DMS114 treated with DMSO at 0.1 percent for 48 hours (cell line): ENCODE results near the gene NFKBIZ.
A peak's percentile ranks its signal among the peaks of the same experiment; 100 is the strongest.

Experiments used
- DNase-seq: peaks from one replicate; lab custom pipeline; 2025; ENCODE audit not compliant: unreplicated experiment; lab: John Stamatoyannopoulos, UW

NFKBIZ gene, protein sequence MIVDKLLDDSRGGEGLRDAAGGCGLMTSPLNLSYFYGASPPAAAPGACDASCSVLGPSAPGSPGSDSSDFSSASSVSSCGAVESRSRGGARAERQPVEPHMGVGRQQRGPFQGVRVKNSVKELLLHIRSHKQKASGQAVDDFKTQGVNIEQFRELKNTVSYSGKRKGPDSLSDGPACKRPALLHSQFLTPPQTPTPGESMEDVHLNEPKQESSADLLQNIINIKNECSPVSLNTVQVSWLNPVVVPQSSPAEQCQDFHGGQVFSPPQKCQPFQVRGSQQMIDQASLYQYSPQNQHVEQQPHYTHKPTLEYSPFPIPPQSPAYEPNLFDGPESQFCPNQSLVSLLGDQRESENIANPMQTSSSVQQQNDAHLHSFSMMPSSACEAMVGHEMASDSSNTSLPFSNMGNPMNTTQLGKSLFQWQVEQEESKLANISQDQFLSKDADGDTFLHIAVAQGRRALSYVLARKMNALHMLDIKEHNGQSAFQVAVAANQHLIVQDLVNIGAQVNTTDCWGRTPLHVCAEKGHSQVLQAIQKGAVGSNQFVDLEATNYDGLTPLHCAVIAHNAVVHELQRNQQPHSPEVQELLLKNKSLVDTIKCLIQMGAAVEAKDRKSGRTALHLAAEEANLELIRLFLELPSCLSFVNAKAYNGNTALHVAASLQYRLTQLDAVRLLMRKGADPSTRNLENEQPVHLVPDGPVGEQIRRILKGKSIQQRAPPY

DNA sequence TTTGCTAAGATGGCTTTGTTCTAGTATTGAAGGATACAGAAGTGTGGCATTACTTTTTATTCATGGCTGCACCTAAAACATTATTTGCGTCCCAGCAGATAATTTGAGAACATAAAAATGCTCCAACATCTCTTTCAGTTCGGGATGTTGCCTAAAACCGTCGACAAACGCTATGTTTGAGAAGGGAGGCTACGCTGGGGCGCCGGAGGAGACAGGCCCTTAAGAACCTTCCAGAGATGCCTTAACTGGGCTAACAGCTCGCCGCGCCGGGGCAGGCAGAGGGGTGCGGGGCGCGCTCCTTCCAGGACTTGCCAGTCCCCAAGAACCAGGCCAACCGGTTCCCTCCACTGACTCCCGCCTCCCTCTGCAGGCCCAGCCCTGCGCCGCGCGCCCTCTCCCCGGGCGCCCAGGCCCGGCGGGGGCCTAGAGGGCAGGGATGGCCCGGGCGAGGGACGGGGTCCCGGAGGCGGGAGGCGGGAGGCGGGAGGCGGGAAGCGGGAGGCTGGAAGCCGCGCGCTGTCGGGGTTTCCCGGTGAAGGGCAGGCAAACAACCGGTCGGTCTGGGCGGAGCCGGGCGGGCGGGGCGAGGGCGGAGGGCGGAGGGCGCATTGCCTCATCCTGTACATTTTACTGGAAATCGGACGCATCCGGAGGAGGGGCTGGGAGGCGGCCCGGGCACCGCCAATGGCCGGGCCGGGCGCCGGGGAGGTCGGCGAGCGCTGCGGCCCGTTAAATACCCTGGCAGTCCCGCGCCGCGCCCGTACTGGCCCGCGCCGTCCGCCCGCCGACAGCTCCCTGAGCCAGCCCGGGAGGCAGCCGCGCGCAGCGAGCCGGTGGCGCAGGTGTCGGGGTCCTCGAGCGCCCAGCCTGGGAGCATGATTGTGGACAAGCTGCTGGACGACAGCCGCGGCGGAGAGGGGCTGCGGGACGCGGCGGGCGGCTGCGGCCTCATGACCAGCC lies at the start of gene NFKBIZ:
TSS of gene NFKBIZ (plus strand) at position 761 of the 960 bp plus-strand sequence. CDS start at position 876, 115 bp downstream.
- peak; percentile 72 for DNase-seq

DNA sequence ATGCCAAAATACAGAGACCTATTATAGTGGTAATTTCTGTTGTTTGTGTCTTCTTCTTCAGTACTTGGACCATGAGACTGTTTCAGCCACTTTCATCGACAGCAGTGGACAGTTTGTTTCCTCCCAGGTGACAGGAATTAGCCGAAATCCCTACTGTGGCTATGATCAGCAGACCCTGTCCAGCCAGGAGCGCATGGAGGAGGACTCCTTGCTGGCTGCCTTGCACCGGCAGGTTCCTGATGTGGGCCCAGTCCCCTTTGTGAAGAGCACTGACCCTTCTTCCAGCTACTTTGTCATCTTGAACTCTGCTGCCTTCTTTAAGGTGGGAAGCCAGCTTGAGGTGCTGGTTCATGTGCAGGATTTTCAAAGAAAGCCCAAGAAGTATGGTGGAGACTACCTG lies 48.1 kb upstream of the NFKBIZ start:
- DNase-seq = no peak

DNA sequence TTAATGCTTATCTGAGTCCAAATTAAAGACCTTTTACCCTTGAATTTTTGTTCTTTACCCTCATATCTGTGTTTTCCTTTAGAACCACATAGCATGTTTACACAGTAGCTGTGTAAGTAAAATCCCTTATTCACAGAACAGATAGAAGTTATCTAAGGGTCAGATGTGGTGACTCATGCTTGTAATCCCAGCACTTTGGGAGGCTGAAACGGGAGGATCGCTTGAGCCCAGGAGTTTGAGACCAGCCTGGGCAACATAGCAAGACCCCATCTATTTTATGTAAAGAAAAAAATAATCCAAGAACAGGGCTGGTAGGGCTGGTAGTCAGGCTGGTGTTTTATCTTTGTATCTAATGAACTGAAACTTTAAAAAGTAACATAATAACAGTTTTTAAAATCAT lies 47.1 kb upstream of the NFKBIZ start:
- DNase-seq = no peak

DNA sequence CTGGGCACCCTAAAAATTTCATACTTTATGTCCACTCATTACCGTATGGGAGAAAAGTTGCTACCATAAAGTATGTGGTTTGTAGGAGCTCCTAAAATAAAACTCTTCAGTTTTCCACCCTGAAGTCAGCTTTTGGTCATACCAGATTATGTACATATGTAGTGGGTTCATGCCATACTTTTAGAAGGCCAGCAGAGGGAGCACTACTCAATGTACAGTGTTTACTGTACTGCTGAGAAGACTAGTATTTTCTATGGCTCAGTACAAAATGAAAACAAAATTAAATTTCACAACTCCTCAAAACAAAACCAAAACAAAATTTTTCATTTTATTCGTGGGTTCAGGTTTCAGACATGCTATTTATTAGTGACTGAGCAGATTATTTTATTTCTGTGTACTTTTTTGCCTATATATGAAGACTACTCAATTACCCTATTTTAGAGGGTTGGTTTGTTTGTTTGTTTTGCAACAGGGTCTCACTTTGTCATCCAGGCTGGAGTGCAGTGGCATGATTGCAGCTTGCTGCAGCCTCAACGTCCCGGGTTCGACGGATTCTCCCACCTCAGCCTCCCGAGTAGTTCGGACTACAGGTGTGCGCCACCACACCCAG lies 46.0 kb upstream of the NFKBIZ start:
- DNase-seq = peak; percentile 68

DNA sequence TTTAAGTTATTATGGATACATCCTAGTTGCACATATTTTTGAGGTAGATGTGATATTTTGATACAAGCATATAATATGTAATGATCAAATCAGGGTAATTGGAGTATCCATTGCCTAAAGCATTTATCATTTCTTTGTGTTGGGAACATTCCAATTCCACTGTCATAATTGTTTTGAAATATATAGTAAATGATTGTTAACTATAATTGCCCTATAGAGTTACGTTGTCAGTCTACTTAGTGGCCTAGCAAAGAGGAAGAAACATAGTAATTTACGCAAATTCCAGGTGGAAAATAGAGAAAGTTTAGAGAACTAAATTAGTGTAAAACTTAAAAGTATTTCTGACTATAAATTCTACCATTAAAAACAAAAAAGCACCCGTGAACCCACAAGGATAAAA lies 45.4 kb upstream of the NFKBIZ start:
- no peak for DNase-seq

DNA sequence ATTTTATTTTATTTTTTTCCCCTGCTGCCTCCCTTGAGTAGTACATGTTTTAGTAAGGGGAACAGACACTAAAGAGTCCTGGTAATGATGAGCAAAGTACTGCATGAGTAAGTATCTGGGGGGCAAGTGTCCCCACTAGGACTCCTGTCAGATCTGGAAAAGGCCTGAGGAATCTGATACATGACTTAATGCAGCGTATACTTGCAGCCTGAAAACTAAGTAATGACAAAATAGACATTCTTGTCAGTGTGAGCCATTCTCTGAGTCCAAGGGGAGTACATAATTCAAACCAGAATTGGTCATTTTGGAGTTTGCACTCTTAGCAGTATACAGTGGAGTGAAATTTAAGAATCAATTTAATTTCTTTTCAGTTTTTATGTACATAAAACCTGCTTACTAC lies 42.8 kb upstream of the NFKBIZ start:
- no peak for DNase-seq

DNA sequence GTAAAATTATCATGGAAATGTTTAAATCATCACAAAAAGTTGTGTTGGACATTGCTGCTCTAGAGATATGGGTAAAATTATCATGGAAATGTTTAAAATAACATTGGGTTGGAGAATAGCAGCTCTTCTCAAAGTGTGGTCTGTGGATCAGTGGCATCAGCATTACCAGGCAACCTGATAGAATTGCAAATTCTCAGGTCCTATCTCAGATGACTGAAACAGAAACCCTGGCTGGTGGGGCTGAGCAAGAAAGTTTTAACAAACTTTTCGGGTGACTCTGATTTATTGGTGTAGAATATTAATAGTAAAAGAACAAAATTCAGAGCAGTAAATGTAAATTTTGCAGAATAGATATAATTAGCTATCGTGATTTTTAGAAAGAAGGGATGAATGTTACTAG lies 41.4 kb upstream of the NFKBIZ start:
- no peak for DNase-seq

DNA sequence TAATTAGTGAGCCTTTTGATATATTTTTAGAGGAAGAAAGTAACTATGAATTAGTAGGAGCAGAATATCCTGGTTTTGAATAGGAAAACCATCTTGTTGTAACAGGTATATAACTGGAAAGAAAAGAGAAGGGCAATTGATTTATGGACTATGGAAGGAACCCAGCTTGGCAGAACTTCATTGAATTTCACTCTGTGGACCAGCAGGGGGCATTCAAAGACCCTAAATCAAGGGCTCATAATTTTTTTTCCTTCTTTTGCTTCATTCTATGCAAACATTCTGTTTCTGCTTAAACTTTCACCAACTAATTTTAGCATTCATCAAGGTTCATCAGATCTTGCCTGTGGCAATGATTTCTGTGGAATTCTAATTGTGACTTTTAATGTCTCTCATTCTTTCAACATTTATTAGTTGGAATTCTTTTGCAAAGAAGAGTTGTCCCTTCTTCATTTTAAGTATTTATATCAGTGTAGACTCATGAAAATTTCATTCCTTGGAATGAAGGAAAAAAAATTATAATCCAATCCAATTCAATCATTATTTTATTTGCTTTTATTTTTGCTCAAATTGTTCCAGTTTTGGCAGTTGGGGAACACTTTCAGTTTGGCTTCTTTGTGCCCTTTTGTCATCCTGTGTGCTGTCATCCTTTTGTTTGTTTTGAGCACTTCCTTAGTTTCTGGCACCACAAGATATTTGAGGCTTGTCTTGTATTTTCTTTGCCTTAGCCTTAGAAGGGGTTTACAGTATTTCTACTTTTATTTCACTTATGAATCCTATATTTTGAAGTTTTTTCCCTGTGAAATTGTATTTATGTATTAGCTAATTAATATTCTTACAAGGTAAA lies 39.9 kb upstream of the NFKBIZ start:
- DNase-seq = peak; percentile 49

DNA sequence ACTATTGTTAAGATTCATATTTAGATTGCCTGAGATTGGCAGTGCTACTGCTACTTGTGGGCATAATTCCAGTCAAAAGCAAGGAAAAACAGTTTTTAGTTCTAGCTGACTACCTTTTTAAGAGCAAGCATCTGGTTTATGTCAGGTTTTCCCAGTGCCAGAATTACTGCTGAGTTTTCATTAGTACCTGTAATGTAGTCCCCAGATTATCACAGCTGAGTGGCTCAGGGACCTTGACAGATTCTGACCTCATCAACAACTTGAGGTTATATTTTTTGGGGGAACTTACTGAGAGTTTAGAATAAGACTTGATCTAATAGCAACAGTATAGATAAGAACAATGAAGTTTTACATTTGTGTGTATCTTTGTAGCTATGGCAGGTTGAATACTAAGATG lies 39.3 kb upstream of the NFKBIZ start:
- no peak for DNase-seq

DNA sequence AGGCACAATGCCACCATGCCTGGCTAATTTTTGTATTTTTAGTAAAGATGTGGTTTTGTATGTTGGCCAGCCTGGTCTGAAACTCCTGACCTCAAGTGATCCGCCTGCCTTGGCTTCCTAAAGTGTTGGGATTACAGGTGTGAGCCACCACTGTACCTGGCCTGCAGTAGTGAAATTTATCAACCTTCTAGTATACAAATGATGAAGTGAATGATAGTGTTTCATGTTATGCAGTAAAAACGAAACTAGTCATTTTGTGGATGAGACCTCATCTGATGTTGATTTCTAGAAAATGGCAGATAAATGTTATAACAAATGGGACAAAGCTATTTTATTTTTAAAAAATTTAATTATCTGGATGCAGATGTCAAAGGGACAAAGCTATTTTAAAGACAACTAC lies 37.4 kb upstream of the NFKBIZ start:
- DNase-seq = no peak

DNA sequence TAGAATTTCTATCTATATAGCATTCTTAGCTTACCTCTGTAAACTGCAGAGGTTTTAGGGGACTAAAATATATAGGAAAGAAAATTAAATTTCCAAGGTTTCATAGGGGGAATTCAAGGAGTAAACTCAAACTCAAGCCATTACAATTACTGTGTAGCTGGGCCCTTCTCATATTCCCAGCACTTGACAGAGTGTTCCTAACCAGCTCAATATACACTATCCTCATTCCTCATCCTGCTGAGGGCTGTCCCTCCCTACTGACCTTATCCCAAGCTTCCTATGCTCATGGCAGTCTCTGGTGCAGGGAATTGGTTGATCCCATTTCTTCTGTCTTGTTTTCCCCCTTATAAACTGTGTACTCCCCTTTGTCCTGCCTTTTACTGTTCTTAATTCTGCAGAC lies 36.4 kb upstream of the NFKBIZ start:
- no peak for DNase-seq

DNA sequence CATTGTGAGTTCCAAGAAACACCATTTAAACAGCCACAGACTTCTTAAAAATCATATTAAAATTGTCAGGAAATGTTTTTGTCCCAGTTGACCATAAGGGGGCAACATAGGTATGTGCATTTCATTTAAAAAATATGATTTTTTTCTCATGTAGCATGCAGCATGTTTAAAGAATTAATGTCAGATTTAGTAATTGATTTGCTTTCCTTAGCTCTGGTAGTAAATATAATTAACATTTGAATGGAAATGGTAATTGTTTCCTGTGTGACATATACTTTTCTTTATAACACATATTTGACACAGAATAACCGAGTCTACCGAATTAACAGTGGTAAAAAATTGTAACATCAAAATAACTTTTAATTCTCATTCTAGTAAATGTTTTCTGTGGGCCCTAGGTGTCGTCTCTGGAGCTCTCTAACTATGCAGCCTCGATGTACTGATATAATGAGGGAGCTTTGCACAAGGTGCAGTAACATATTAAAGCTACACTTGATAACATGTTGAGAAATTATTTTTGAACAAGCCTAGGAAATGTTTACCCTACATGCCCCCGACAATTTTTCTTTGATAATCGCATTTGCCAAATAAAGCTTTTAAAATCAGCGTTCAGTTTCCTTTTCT lies 35.4 kb upstream of the NFKBIZ start:
- no peak for DNase-seq

DNA sequence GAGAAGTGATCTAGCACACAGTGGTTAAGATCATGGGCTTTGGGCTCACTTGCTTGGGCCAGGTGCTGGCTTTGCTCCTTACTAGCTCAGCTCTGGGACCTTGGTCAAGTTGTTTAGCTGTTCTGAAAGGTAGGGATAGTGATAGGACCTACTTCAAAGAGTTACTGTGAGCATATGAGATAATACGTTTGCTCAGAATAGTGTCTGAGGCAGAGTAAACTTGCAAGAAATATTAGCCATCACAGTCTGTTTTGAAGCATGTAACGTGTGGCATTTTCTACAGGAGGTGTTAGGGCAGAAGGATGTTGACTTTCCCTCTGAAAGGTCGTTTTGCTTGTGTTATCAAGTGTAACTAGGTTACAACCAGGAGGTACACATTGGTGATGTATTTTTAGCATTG lies 34.5 kb upstream of the NFKBIZ start:
- no peak for DNase-seq

DNA sequence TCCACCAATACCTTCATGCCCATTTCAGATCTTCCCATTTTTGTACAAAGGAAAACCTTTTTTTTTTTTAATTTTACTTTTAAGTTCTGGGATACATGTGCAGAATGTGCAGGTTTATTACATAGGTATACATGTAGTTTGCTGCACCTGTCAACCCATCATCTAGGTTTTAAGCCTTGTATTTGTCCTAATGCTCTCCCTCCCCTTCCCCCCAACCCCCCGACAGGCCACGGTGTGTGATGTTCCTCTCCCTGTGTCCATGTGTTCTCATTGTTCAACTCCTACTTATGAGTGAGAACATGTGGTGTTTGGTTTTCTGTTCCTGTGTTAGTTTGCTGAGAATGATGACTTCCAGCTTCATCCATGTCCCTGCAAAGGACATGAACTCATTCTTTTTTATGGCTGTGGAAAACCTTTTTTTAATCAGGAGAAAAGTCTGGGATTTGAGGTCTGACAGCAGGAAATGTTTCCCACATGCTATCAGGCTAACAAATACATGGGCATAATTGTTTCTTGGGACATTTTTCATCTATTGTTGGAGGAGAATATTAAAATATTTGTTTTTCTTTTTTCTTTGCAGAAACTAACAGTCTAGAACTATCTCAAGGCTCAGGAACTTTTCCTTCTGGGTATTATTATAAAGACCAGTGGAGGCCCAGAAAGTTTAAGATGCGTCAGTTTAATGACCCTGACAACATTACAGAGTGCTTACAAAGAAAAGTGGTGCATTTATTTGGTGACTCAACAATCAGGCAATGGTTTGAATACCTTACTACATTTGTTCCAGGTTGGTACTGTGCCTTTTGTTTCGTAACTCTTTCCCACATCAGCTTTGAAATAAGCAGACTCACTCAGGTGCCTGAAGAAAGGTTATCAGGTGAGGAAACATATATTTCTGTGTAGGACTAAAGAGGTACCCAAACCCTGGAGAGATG lies 32.8 kb upstream of the NFKBIZ start:
- DNase-seq = no peak

DNA sequence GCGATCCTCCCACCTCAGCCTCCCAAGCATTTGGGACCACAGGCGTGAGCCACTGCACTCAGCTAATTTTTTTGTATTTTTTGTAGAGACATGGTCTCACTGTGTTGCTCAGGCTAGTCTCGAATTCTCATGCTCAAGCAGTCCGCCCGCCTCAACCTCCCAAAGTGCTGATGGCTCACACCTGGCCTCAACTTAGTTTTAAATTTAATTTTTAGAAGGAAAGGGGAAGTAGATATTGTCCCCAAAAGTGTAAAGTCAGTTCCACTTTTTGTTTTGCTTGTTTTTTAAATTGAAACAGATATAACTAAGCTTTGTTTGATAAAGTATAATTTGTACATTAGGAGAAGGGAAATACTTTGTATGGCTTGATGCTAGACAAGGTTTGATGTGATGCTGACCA lies 31.3 kb upstream of the NFKBIZ start:
- no peak for DNase-seq

DNA sequence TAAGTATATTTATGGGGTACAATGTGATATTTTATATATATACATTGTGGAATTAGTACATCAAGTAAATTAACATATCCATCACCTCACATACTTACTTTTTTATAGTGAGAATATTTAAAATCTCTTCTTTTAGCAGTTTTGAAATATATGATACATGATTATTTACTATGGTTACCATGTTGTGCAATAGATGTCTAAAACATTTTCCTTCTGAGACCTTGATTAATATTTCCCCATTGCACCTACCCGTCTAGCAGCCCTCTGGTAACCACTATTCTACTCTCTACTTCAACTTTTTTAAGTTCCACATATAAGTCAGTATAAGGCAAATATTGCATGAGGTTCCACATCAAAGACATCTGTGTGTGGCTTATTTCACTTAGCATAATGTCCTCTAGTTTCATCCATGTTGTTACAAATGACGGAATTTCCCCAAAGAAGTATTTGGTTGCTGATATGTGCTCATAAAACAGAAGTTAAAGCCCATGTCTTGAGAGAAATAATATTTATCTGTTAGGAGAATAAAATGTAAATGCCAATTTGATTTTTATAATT lies 29.6 kb upstream of the NFKBIZ start:
- no peak for DNase-seq

DNA sequence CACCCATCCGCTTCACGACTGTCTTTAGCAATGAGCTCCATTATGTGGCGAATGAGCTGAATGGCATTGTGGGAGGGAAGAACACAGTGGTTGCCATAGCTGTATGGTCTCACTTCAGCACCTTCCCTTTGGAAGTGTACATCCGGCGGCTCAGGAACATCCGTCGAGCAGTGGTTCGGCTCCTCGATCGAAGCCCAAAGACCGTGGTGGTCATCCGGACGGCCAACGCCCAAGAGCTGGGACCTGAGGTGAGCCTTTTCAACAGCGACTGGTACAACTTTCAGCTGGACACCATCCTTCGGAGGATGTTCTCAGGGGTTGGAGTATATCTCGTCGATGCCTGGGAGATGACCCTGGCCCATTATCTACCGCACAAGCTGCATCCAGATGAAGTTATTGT lies 27.8 kb upstream of the NFKBIZ start:
- no peak for DNase-seq

DNA sequence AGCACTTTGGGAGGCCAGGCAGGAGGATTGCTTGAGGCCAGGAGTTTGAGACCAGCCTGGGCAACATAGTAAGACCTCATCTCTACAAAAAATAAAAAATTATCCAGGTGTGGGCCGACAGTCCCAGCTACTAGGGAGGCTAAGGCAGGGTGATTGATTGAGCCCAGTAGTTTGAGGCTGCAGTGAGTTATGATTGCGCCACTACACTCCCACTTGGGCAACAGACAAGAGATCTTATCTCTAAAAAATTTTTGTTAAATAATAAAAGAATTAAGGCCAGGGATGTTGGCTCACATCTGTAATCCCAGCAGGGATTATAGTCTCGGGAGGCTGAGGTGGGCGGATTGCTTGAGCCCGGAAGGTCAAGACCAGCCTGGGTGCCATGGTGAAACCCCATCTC lies 25.8 kb upstream of the NFKBIZ start:
- no peak for DNase-seq
